GM21360 (cell line): ENCODE results near the gene OSBPL6.
"Not testable (repeated sequence)": the region's sequence is repeated elsewhere in the genome, so short reads cannot be mapped to it uniquely, and the experiment has no call there.

Experiments
- ATAC-seq: cut with Tn5 transposase; IDR thresholded peaks from one replicate; pipeline ENCODE4 v1.9.1; 2021; ENCODE audit warnings: mild to moderate bottlenecking, moderate library complexity; ENCODE audit not compliant: unreplicated experiment

OSBPL6 gene

DNA sequence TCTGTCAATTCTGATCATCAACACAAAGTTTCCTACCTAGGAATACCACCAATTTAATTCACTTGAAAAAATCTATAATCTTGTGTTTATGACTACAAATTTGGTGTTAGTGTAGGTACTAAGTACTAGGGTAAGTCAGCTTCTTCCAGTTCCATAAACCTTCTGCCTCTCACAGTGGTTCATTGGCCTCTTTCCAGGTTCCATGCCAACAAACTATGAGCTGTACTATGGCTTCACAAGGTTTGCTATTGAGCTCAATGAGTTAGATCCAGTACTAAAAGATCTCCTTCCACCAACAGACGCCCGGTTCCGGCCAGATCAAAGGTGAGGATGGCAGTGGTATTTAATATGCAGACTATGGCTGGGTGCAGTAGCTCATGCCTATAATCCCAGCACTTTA is 197.9 kb downstream of the OSBPL6 start:
- no peak for ATAC-seq

DNA sequence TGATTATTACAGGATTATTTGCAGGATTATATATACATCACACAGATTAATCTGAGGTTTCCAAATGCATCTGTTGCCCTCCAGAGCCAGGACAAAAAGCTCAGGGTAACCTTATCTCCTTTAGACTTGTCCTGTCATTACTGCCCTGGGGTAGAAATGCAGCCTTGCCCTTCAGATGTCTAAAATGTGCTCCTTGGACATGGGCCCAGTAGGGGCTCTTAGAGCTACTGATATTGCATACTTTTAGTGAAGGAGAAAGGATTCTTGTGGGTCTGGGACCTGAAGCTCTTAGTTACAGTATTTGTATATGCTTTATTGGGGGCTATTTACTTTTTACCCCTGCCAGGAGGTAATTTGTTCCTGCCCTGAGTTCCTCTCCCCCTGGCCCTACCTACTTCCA is 200.5 kb downstream of the OSBPL6 start:
- ATAC-seq, result no peak

DNA sequence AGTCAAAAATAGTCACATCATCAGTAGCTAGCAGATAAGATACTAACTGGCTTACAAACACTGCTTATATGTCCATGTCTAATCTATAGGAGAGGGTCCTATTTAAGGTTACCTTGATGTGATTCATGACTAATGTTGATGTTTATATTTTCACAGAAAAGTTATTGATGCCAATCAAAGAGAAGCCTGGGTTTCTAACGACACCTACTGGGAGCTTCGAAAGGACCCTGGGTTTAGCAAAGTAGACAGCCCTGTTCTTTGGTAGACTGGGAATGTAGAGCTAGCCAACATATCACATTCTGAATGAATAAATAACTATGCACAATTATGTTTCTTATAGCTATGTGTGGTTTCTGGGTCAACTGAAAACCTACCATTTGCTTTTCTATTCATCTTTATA is 201.0 kb downstream of the OSBPL6 start:
- ATAC-seq, result no peak

DNA sequence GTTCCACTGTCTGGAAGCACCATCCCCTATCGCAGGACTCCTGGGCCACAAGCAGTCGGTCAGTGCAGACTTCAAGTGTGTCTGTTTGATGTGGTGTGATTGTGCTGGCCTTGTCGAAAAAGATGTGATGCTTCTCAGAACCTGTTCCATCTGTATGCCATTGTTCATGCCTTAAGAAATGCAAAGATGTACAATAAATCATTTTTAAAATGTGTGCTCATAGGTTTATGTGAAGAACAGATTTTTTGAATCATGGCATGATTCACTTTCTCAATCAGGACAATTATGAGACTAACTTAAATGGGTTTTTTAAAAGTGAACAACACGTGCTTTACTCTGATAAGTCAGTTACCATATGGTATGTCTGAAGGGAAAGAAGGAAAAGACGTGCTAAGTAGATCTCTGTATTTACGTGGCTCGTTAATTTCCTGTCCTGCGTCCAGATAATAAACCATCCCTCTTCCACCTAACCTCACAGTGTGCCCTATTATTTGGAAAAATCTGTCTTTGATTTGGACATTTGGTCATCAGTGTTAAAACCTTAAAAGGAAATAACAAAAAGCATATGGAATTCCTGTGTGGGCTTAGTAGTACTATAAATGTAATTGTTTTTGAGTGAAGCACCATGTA is 201.7 kb downstream of the OSBPL6 start:
- no peak for ATAC-seq

DNA sequence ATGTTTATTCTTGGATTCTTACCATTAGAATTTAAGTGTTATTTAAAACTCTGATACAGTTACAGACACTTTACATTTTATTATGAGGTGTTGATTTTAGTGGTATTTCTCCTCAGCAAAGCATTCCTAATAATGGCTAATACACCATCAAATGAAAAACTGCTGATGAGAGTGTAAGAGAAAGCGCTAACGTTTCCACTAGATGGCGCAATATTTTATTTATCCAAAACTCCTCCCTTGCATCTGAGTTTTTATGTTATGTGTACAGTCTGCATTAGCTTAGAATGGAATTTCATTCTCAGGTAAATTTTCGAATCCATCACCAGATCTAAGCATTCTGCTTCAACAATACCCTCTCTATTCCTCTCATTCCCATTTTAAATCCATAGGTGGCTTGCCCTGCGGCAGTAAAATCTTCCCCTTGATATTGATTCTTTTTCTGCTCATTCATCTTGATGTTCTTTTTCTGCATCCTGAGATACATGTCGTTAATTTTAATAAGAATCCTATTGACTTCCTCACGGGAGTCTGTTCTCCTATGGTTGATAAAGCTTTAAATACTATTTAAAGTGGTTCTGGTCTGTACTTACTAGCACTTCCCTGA is 202.8 kb downstream of the OSBPL6 start:
- peak; percentile 90 for ATAC-seq

DNA sequence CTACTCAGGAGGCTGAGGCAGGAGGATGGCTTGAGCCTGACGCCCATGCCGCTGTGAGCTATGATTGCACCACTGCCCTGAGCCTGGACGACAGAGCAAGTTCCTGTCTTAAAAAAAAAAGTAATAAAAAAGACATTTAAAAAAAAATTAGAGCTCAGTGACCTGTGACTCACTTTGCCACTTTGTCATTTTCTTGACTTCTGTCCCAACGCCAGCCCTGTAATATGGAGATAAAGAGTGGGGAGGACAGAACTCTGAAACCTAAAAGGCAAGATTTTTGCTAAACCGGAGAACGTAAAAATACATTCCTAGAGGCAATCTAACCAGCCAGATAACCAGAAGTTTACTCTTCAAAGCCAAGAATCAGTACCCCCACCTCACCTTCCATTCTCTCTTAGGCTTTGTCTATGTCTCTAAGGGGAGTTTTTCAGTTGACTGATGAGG is 207.7 kb downstream of the OSBPL6 start:
- no peak for ATAC-seq

DNA sequence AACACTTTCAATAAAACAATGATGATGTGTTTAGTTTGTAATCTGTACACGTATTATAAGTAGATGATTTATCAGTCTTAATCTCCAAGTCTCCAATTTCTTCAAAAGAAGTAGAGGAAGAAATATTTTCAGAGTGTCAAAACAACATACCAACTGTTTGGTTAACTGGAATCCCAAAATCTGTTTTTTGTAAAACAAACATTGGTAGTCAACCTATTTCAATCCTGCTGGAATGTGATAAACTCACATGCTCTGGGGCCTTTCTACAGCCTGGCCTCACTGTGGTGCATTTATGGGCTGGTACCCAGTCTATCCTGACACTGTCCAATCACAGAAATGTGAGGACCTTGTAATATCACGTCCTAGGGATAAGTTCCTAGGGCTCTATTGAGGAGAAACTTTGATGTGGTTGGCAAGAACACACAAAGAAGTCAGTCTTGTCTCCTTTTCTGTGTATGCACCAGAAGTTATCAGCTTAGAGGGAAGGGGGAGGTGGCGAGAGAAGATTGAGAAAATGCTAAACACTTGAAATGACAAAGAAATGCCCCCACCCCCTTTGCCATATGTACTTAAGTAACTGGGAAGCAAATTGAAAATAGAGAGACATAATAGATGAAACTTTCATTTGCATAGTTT is 209.5 kb downstream of the OSBPL6 start:
- ATAC-seq, result peak; percentile 14

DNA sequence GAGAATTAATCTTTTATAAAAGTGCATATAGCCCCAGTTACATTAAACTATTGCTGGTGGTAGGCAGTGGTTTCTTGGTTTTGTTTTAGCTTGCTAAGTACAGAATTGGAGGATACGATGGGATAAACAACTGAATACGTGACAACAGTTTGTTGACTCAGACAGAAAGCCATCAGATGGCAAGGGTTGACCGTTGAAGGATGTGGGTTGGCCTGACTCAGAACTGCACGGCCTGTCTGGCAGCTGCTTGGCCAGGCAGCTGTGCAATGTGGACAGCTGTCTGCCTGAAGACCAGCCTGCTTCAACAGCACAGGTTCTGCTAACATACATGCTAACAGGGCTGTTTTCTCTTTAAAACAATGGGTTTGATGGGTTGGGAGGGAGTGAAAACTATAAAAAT is 210.1 kb downstream of the OSBPL6 start:
- peak; percentile 99 for ATAC-seq

DNA sequence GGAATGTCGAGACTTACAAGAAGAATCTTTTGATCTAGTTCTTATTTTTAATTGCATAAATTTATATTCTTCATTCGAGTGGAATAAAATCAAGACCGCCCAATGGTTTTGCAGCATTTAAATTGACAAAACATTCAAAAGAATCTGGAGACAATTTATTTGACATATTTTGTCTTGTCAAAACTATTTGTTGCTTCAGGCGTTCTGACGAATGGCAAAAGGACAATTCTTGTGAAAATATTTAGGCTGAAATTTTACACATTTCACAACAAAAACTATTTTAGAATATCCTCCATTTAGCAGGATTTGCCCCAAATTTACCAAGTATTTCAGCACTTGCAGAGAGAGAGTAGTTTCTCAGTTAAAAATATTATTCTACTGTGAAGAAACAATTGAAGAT is 214.9 kb downstream of the OSBPL6 start:
- ATAC-seq, result no peak

DNA sequence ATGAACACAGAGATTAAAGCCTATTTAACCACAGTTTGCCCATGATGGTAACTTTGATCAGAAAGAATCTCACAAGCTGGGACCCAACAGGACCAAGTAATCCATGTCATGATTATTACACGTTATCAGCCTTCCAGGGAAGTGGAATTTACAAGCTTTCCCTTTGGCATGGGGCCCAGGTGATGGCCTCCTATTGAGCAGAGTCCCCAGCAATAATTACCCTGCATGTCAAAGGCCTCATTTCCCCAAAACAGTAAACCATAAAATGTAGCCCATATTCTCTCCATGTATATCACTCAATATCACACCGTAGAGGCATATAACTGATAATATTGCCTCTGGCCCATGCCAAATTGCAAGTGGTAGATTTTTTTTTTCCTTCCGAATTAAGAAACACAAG is 217.7 kb downstream of the OSBPL6 start:
- ATAC-seq, result no peak

DNA sequence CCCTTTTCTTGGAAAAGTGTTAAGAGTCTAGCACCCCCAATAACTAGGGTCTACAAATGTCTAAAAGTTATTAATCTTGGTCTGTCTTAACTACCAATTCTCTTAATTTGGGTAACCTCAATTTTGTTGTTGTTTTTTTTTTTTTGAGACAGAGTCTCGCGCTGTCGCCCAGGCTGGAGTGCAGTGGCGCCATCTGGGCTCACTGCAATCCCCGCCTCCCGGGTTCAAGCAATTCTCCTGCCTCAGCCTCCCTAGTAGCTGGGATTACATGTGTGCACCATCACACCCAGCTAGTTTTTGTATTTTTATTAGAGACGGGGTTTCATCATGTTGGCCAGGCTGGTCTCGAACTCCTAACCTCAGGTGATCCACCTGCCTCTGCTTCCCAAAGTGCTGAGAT is 218.1 kb downstream of the OSBPL6 start:
- ATAC-seq, result not testable (repeated sequence)

DNA sequence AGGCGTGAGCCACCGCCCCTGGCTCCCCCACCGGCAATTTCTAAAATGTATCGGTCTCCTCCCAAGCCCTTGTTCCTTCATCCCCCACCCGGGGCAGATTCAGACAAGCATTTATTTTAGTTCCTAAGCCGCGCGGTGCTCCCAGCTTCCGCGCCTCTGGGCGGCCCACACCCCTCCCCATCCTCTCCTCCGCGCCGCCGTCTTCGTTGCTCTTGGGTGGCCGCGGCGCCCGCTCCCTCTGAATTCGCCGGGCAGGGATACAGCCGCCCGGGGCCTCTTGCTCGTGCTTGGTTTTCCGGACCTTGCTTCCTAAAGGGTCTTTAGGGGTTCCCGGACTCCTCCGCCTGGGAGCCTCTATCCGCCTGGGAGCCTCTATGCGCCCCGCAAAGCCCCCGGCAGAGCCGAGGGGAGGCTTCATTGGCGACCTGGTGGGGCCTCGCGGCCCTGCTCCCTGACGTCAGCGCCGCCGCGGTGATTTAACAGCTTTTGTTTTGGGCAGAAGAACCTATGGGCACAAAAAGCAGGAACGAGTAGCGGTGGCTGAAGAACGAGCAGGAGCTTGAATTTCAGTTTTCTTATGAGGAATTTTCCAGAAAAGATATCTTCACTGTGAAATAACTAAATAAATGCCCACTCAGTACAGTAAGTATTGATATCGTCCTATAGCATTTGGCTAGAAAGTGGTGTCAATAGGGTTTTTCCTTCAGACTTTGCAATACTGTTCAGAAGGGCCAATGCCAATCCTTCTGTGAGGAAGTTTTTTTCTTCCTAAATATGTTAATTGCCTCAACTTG is 219.4 kb downstream of the OSBPL6 start:
- peak; percentile 66 for ATAC-seq

DNA sequence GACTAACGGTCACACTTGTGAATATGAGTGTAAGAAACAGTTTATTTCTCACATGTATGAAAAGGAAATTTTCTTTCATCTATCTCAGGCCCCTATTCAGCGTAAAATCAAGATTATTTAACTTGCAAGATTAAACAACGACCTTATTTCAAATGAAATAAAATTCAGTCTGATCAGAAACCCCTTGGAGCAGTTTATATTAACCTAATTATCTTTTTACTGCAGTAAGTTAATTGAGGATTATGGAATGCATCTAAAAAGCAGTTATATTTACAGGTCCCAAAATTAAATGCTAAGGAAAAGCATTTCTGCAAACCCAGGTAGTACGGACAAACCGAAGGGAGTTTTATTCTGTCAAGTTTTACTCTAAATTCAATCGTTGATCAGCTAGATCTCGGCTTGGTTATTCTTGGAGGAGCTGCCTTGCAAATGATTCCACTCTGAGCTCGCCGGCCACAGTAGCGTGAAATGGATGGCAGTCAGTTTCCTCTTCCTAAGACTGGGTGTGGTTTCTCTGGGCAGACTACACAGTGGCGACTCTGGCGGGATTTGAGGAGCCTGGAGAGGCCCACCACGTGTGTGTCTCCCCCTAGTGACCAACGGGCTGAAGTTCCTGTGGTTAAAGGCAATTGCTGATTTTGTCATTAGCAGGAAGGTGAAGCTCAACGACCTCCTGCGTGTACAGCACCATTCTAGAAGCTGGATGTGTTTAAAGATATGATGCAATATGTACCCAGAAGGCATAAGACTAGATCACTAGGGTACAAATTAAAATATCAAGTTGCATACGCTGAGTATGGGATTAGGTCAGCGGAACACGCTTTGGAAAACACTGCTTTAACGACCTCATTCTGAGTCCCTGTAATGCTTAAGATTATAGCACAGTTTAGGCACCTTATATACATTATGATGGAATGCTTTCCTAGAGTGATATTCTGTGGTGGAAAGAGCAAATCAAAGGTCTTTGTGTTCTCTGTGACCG is 220.2 kb downstream of the OSBPL6 start:
- ATAC-seq, result peak; percentile 84

DNA sequence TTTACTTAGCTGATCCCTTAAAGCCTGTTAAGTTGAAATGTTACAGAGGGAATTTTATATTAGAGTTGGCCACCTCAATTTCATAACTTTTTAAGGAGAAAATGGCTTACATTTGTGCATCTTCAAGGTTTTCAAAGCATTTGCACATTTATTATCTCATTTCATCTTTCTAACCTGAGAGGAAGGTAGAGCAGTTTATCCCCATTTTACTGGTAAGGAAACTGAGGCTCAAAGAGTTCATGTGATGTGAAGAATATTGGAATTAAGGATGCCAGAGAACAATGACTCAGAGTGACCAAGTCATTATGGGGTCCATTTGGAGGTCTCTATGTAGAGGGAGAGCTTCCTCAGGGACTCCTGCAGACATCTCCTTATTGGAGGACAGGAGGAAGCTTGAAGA is 221.7 kb downstream of the OSBPL6 start:
- no peak for ATAC-seq

DNA sequence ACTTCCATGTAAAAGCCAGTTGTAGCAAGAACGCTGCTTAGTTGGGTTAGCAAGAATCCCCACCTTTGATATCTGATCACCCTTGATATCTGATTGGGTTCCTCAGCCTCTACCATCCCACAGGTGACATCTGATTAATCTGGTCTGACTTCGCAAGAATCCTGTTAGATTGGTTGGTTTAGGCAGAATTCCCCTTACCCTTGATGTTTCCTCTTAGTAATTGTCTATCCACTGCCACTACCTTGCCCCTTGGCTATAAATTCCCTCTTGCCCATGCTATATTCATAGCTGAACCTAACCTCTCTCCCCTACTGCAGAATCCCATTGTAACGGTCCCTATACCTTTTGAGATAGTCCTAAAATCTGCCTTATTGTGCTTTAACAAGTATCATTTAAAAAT is 223.6 kb downstream of the OSBPL6 start:
- no peak for ATAC-seq

DNA sequence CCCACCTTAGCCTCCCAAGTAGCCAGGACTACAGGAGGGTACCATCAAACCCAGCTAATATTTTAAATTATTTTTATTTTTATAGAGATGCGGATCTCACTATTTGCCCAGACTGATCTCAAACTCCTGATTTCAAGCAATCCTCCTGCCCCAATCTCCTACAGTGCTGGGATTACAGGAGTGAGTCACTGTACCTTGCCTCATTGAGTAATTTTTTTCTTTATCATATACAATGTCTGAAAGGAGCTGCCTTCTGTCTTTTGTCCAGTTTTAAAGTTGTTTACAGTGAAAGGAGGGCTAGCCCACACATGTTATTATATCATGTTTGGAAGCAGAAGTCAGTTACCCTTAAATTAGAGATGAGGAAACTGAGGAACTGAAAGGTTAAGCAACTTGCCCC is 224.1 kb downstream of the OSBPL6 start:
- no peak for ATAC-seq

DNA sequence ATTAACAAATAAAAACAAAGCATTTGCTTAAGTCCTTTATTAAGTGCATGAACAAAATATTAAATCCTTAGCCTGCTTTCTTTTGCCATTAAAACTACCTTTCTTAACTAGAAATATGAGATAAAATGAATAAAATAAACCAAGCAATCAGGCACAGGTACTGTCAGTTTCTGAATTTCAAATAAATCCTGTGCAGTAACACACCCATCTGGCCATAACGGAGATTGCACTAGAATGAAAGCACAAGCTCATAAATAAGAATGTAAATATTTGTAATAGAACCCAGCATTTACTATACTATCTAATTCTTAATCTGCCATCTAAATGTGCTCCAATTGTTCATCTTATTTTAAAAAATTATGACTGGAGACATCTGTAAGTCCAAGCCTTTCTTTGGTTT is 224.8 kb downstream of the OSBPL6 start:
- ATAC-seq, result no peak

DNA sequence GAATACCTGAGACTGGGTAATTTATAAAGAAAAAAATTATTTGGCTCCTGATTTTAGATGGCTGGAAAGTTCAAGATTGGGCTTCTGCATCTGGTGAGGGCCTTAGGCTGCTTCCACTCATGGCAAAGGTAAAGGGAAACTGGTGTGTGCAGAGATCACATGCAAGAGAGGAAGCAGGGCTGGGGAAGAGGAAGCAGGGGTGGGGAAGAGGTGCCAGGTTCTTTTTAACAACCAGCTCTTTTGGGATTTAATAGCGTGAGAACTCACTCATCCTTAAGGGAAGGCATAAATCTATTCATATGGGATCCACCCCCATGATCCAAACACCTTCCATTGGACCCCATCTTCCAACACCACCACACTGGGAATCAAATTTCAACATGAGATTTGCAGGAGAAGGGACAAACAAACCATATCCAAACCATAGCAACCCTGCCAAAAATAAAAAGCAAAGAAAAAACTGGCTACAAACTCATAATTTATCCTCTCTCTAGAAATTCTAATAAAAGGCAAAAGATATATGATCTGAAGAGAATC is 226.2 kb downstream of the OSBPL6 start:
- ATAC-seq, result no peak

DNA sequence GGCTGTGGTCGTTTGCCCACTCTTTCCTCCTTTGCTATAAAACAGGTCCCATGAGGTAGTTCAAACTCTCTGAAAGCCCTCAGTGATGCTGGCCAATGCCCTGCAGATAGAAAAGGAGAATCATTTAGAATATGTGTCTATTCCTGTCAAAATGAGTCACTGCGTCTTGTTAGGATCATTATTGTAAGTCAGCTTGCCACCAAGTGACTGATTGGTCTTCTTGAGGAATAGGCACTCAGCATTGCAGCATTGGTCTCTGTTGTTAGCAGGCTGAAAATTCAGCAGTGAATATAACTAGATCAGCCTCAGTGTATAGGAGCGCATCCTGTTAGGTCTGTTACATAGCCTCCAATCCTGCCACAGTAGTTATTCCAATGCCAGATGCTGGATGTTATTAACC is 227.8 kb downstream of the OSBPL6 start:
- ATAC-seq, result no peak

DNA sequence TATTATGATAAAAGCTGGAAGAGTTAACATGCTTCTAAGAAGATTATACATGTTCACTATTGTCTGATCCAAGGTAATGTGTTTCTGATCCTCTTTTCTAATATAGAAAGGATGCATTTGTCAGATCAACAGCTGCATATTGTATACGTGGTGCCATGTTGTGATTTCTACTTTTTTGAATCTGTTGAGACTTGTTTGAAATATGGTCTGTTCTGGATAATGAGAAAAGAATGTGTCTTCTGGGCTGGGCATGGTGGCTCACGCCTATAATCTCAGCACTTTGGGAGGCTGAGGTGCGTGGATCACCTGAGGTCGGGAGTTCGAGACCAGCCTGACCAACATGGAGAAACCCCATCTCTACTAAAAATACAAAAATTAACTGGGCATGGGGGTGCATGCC is 229.4 kb downstream of the OSBPL6 start:
- not testable (repeated sequence) for ATAC-seq
